ENCODE measurements around the gene STON1.

STON1 gene

GRCh38 chr2:48507111-48507510 lies 22.8 kb upstream of the STON1 start:
- no peak overlapping the region for H3K27ac ChIP-seq (ENCODE audit: low read depth, low read length, poor library complexity, severe bottlenecking)
- no peak for TF ChIP-seq EZH2 (IDR thresholded peaks at IDR 0.05; ENCODE audit: borderline replicate concordance, low read length)
- TF ChIP-seq CTCF (IDR thresholded peaks at IDR 0.05; ENCODE audit: low read length), result no peak
- no peaks in the 10 kb centered on the region for H3K9me2 ChIP-seq (ENCODE audit: low read depth, low read length)
- H3K79me2 ChIP-seq (ENCODE audit: insufficient read depth, low read length), result no peaks in the 10 kb centered on the region
- no peaks in the 10 kb centered on the region for H3K27me3 ChIP-seq (ENCODE audit: insufficient read depth, low read length)
- H3K36me3 ChIP-seq (ENCODE audit: insufficient read depth, low read length), result peaks cover 51% of the 10 kb centered on the region
- peaks cover 8% of the 10 kb centered on the region for H3K4me1 ChIP-seq (ENCODE audit: insufficient read depth, low read length, severe bottlenecking)
- no peak overlapping the region for H2AFZ ChIP-seq (ENCODE audit: low read length)
- no peaks in the 10 kb centered on the region for H3K9me3 ChIP-seq (ENCODE audit: low read length)
- no peaks in the 10 kb centered on the region for H3F3A ChIP-seq (ENCODE audit: insufficient read depth, low read length)
- no peak overlapping the region for H3K4me2 ChIP-seq (ENCODE audit: low read length)
- no peak overlapping the region for H3K4me3 ChIP-seq (ENCODE audit: low read depth, low read length, poor library complexity, severe bottlenecking)
- H3K9ac ChIP-seq (ENCODE audit: low read length), result no peak overlapping the region
- H4K20me1 ChIP-seq (ENCODE audit: insufficient read depth, low read length), result no peaks in the 10 kb centered on the region

GRCh38 chr2:48508461-48509124 lies 21.4 kb upstream of the STON1 start:
- Histone ChIP-seq H3K9ac (ENCODE audit: low read length) (no peak overlapping the region), H3K9me3 (ENCODE audit: low read length) (no peaks in the 10 kb centered on the region), H3K27me3 (ENCODE audit: insufficient read depth, low read length) (no peaks in the 10 kb centered on the region), H3K9me2 (ENCODE audit: low read depth, low read length) (no peaks in the 10 kb centered on the region), H3K4me1 (ENCODE audit: insufficient read depth, low read length, severe bottlenecking) (peaks cover 8% of the 10 kb centered on the region), H2AFZ (ENCODE audit: low read length) (no peak overlapping the region), H3K79me2 (ENCODE audit: insufficient read depth, low read length) (no peaks in the 10 kb centered on the region), H3F3A (ENCODE audit: insufficient read depth, low read length) (no peaks in the 10 kb centered on the region), H3K27ac (ENCODE audit: low read depth, low read length, poor library complexity, severe bottlenecking) (no peak overlapping the region), H3K4me3 (ENCODE audit: low read depth, low read length, poor library complexity, severe bottlenecking) (no peak overlapping the region), H4K20me1 (ENCODE audit: insufficient read depth, low read length) (no peaks in the 10 kb centered on the region), H3K4me2 (ENCODE audit: low read length) (no peak overlapping the region), H3K36me3 (ENCODE audit: insufficient read depth, low read length) (peaks cover 63% of the 10 kb centered on the region)
- no peak for TF ChIP-seq EZH2 (IDR thresholded peaks at IDR 0.05; ENCODE audit: borderline replicate concordance, low read length)
- TF ChIP-seq CTCF (IDR thresholded peaks at IDR 0.05; ENCODE audit: low read length), result no peak

GRCh38 chr2:48510329-48510728 lies 19.6 kb upstream of the STON1 start:
- H4K20me1 ChIP-seq (ENCODE audit: insufficient read depth, low read length), result no peaks in the 10 kb centered on the region
- no peak overlapping the region for H2AFZ ChIP-seq (ENCODE audit: low read length)
- no peak overlapping the region for H3K27ac ChIP-seq (ENCODE audit: low read depth, low read length, poor library complexity, severe bottlenecking)
- no peaks in the 10 kb centered on the region for H3K9me3 ChIP-seq (ENCODE audit: low read length)
- no peaks in the 10 kb centered on the region for H3K9me2 ChIP-seq (ENCODE audit: low read depth, low read length)
- H3K4me3 ChIP-seq (ENCODE audit: low read depth, low read length, poor library complexity, severe bottlenecking), result no peak overlapping the region
- H3K36me3 ChIP-seq (ENCODE audit: insufficient read depth, low read length), result peaks cover 71% of the 10 kb centered on the region
- TF ChIP-seq CTCF (IDR thresholded peaks at IDR 0.05; ENCODE audit: low read length) (no peak), EZH2 (IDR thresholded peaks at IDR 0.05; ENCODE audit: borderline replicate concordance, low read length) (no peak)
- H3K4me1 ChIP-seq (ENCODE audit: insufficient read depth, low read length, severe bottlenecking), result peaks cover 8% of the 10 kb centered on the region
- H3K4me2 ChIP-seq (ENCODE audit: low read length), result no peak overlapping the region
- H3K27me3 ChIP-seq (ENCODE audit: insufficient read depth, low read length), result no peaks in the 10 kb centered on the region
- H3F3A ChIP-seq (ENCODE audit: insufficient read depth, low read length), result no peaks in the 10 kb centered on the region
- H3K9ac ChIP-seq (ENCODE audit: low read length), result no peak overlapping the region
- no peaks in the 10 kb centered on the region for H3K79me2 ChIP-seq (ENCODE audit: insufficient read depth, low read length)
